H1 (cell line): ENCODE results near the gene TBC1D24. TPM values are rescaled to one million over a fixed set of nuclear protein-coding genes. Genes with fewer than 3 reads are reported as not detected.

Experiments used
- CTCF ChIA-PET: fragments of 300-600 bp; sonication (Branson Sonifier 250); formaldehyde crosslinking; loops from one replicate; lab custom pipeline; 2021; ENCODE audit not compliant: partially characterized antibody; lab: Charles Lee
- POLR2A ChIA-PET: fragments of 300-600 bp; sonication (Branson Sonifier 250); formaldehyde crosslinking; loops from one replicate; lab custom pipeline; 2021; ENCODE audit warnings: inconsistent platforms; ENCODE audit not compliant: partially characterized antibody; lab: Charles Lee
- DNase-seq, 2 experiments: peaks; one replicate each; pipeline versions ENCODE4 v3.0.0 to v3.0.0-alpha.2; 2010 to 2022; ENCODE audit warnings: low spot score in 2 of 2, low read depth in 1 of 2, mixed read lengths in 1 of 2
- FAIRE-seq: peaks from 2 replicates; lab custom pipeline; 2011; peaks lifted over from hg19 to GRCh38; lab: Jason Lieb, UNC
- H2AFZ ChIP-seq: 2 replicates; pipeline ENCODE4 v1.8.1; 2012; ENCODE audit warnings: low read length, inconsistent platforms
- H2AK5ac ChIP-seq: 2 replicates; pipeline ENCODE4 v1.6.1; 2013; ENCODE audit warnings: low read depth, low read length
- H2BK120ac ChIP-seq: replicated peaks from 2 replicates; pipeline ENCODE3; 2013; ENCODE audit warnings: low read depth, low read length, inconsistent platforms
- H2BK12ac ChIP-seq: 2 replicates; pipeline ENCODE4 v1.6.1; 2013; ENCODE audit warnings: low read depth, low read length
- H2BK15ac ChIP-seq: 2 replicates; pipeline ENCODE4 v1.6.1; 2013; ENCODE audit warnings: low read length
- H2BK20ac ChIP-seq: 2 replicates; pipeline ENCODE4 v1.6.1; 2013; ENCODE audit warnings: low read length
- H2BK5ac ChIP-seq: 2 replicates; pipeline ENCODE4 v1.6.1; 2013; ENCODE audit warnings: low read depth, low read length
- H3K14ac ChIP-seq: 2 replicates; pipeline ENCODE4 v1.6.1; 2013; ENCODE audit warnings: inconsistent platforms; ENCODE audit not compliant: insufficient read length
- H3K18ac ChIP-seq: 2 replicates; pipeline ENCODE4 v1.6.1; 2013; ENCODE audit warnings: low read length; ENCODE audit errors: extremely low read depth
- H3K23ac ChIP-seq: 2 replicates; pipeline ENCODE4 v1.6.1; 2013; ENCODE audit warnings: inconsistent platforms; ENCODE audit not compliant: insufficient read length
- H3K23me2 ChIP-seq: 2 replicates; pipeline ENCODE4 v1.6.1; 2013; ENCODE audit warnings: low read depth, low read length
- H3K27ac ChIP-seq: 2 replicates; pipeline ENCODE4 v1.6.1; 2011; ENCODE audit warnings: low read depth, low read length, inconsistent platforms
- H3K27me3 ChIP-seq, 4 experiments: replicated peaks in 1 of 4; 1 replicate in 1 of 4; 2 replicates in 3 of 4; pipeline versions ENCODE4 v1.6.1 to v1.8.1; 2011 to 2013; ENCODE audit warnings: low read length in 3 of 4, mild to moderate bottlenecking in 3 of 4, inconsistent platforms in 2 of 4, mixed read lengths in 2 of 4, moderate library complexity in 1 of 4; ENCODE audit not compliant: control insufficient read depth in 3 of 4, insufficient read depth in 3 of 4; ENCODE audit errors: extremely low read depth in 1 of 4
- H3K36me3 ChIP-seq, 4 experiments: 2 replicates each; pipeline versions ENCODE4 v1.6.1 to v1.8.1; 2011 to 2013; ENCODE audit warnings: mild to moderate bottlenecking in 4 of 4, low read length in 3 of 4, moderate library complexity in 2 of 4, control low read depth in 1 of 4, inconsistent platforms in 1 of 4; ENCODE audit not compliant: insufficient read depth in 4 of 4, control insufficient read depth in 2 of 4
- H3K4ac ChIP-seq: replicated peaks from 2 replicates; pipeline ENCODE3; 2013; ENCODE audit warnings: low read length, low read depth, mixed read lengths, inconsistent platforms; ENCODE audit not compliant: insufficient read length
- H3K4me1 ChIP-seq, 4 experiments: replicated peaks in 1 of 4; 1 replicate in 1 of 4; 2 replicates in 3 of 4; pipeline versions ENCODE4 v1.6.1 to v1.8.1; 2011 to 2013; ENCODE audit warnings: low read length in 3 of 4, inconsistent platforms in 2 of 4, mixed read lengths in 1 of 4; ENCODE audit not compliant: insufficient read depth in 4 of 4, control insufficient read depth in 3 of 4
- H3K4me2 ChIP-seq, 2 experiments: 2 replicates each; pipeline versions ENCODE4 v1.6.1 to v1.8.1; 2011 to 2013; ENCODE audit warnings: low read depth in 2 of 2, low read length in 2 of 2, control low read depth in 1 of 2, inconsistent platforms in 1 of 2, mild to moderate bottlenecking in 1 of 2; ENCODE audit not compliant: insufficient read depth in 1 of 2
- H3K4me3 ChIP-seq, 4 experiments: fragments of 200-600, 300-600 bp in 1 of 4; sonication (generic), shearing (Covaris generic), sonication (Bioruptor Twin) in 1 of 4; 2 replicates each; pipeline versions ENCODE4 v1.5.1 to v1.8.1; 2011 to 2016; ENCODE audit warnings: low read length in 4 of 4, low read depth in 3 of 4, control low read depth in 2 of 4, inconsistent platforms in 2 of 4, mild to moderate bottlenecking in 2 of 4, mixed read lengths in 1 of 4, moderate library complexity in 1 of 4; ENCODE audit not compliant: insufficient read depth in 2 of 4; ENCODE audit errors: extremely low read depth in 1 of 4
- H3K56ac ChIP-seq: replicated peaks from 2 replicates; pipeline ENCODE3; 2013; ENCODE audit warnings: low read depth, mild to moderate bottlenecking, mixed read lengths, low read length, inconsistent platforms; ENCODE audit not compliant: insufficient read length
- H3K79me1 ChIP-seq: 2 replicates; pipeline ENCODE4 v1.6.1; 2013; ENCODE audit warnings: low read depth, low read length, control low read depth
- H3K79me2 ChIP-seq, 2 experiments: 2 replicates each; pipeline versions ENCODE4 v1.6.1 to v1.8.1; 2012 to 2013; ENCODE audit warnings: low read length in 2 of 2, mild to moderate bottlenecking in 2 of 2, inconsistent platforms in 1 of 2; ENCODE audit not compliant: insufficient read depth in 2 of 2, control insufficient read depth in 1 of 2
- H3K9ac ChIP-seq, 4 experiments: replicated peaks in 1 of 4; 1 replicate in 1 of 4; 2 replicates in 3 of 4; pipeline versions ENCODE4 v1.6.1 to v1.8.1; 2011 to 2013; ENCODE audit warnings: low read depth in 3 of 4, low read length in 3 of 4, control low read depth in 2 of 4, mild to moderate bottlenecking in 2 of 4, moderate library complexity in 2 of 4, inconsistent platforms in 1 of 4; ENCODE audit errors: extremely low read depth in 1 of 4
- H3K9me3 ChIP-seq, 2 experiments: 2 replicates each; pipeline versions ENCODE4 v1.6.1 to v1.8.1; 2012 to 2013; ENCODE audit warnings: mild to moderate bottlenecking in 2 of 2, moderate library complexity in 2 of 2, control low read depth in 1 of 2, inconsistent platforms in 1 of 2, low read depth in 1 of 2, low read length in 1 of 2, mixed read lengths in 1 of 2; ENCODE audit not compliant: insufficient read depth in 2 of 2
- H4K20me1 ChIP-seq, 2 experiments: replicated peaks in 1 of 2; 2 replicates each; pipeline versions ENCODE3 to v1.8.1; 2011 to 2013; ENCODE audit warnings: inconsistent platforms in 2 of 2, low read length in 2 of 2, mild to moderate bottlenecking in 1 of 2; ENCODE audit not compliant: insufficient read depth in 2 of 2, control insufficient read depth in 1 of 2
- H4K5ac ChIP-seq: 2 replicates; pipeline ENCODE4 v1.6.1; 2013; ENCODE audit warnings: low read length, low read depth, mixed read lengths, inconsistent platforms; ENCODE audit not compliant: insufficient read length
- H4K8ac ChIP-seq: 2 replicates; pipeline ENCODE4 v1.8.0; 2013; ENCODE audit warnings: mild to moderate bottlenecking, moderate library complexity, low read length, inconsistent platforms; ENCODE audit not compliant: insufficient read depth; ENCODE audit errors: extremely low read depth
- H4K91ac ChIP-seq: replicated peaks from 2 replicates; pipeline ENCODE3; 2013; ENCODE audit warnings: low read length, mixed read lengths, inconsistent platforms; ENCODE audit not compliant: insufficient read length
- CHD1 ChIP-seq: IDR thresholded peaks from 2 replicates; pipeline ENCODE4 v1.6.1; 2012; ENCODE audit warnings: low read depth, low read length, improper control_type of control experiment
- EZH2 ChIP-seq: fragments of 200-600 bp; sonication (generic); IDR thresholded peaks from 2 replicates; pipeline ENCODE4 v1.7.1; 2012; ENCODE audit warnings: low read depth, mild to moderate bottlenecking, moderate library complexity, low read length, inconsistent platforms; ENCODE audit not compliant: severe bottlenecking
- GABPA ChIP-seq: IDR thresholded peaks from 2 replicates; pipeline ENCODE4 v1.6.1; 2011; ENCODE audit warnings: mild to moderate bottlenecking, low read length, moderate library complexity, borderline replicate concordance; ENCODE audit not compliant: insufficient read depth
- PHF8 ChIP-seq: fragments of 200-600 bp; sonication (generic); conservative IDR thresholded peaks from 2 replicates; pipeline ENCODE4 v1.7.1; 2012; ENCODE audit warnings: low read depth, mild to moderate bottlenecking, inconsistent platforms, low read length, moderate library complexity
- RBBP5 ChIP-seq: IDR thresholded peaks from 2 replicates; pipeline ENCODE4 v1.7.1; 2012; ENCODE audit warnings: low read depth, mild to moderate bottlenecking, inconsistent platforms, low read length, moderate library complexity, borderline replicate concordance
- RNF2 ChIP-seq: fragments of 200-900, 300-1000 bp; sonication (generic); IDR thresholded peaks from 2 replicates; pipeline ENCODE4 v1.7.1; 2016; ENCODE audit warnings: borderline replicate concordance, low read depth, mild to moderate bottlenecking, antibody characterized with exemption, low read length; ENCODE audit not compliant: poor library complexity, severe bottlenecking; ENCODE audit errors: missing control alignments
- SRF ChIP-seq: IDR thresholded peaks from 2 replicates; pipeline ENCODE4 v1.6.1; 2011; ENCODE audit warnings: mild to moderate bottlenecking, low read depth, low read length, moderate library complexity
- TBP ChIP-seq: IDR thresholded peaks from 2 replicates; pipeline ENCODE4 v1.6.1; 2011; ENCODE audit warnings: low read depth, low read length, improper control_type of control experiment
- TEAD4 ChIP-seq: IDR thresholded peaks from 2 replicates; pipeline ENCODE4 v1.6.1; 2012; ENCODE audit warnings: low read depth, low read length, inconsistent platforms, mixed read lengths
- WGBS, 2 experiments: shearing (Covaris generic) in 1 of 2; methylation state at CpG; one replicate each; pipeline versions ENCODE4 v1.1.6 to v1.1.7; 2013 to 2015; ENCODE audit warnings: low lambda C conversion rate in 2 of 2, mixed read lengths in 2 of 2, inconsistent platforms in 1 of 2, low coverage in 1 of 2, missing lambda C conversion rate in 1 of 2; ENCODE audit not compliant: insufficient replicate concordance in 2 of 2, insufficient coverage in 1 of 2, insufficient read length in 1 of 2; ENCODE audit errors: extremely low coverage in 1 of 2, missing lambda C conversion rate in 1 of 2; 5-methylcytosine and 5-hydroxymethylcytosine counted together
- polyA plus RNA-seq, 7 experiments: library from polyadenylated mRNA; depleted of rRNA in 3 of 7; stranded (reverse) in 5 of 7; unstranded in 2 of 7; fragments of >200 nt in 5 of 7; fragments of 200-250 nt in 2 of 7; gene quantifications; 1 replicate in 5 of 7; 2 replicates in 1 of 7; 4 replicates in 1 of 7; pipeline versions ENCODE4 v1.2.1 to v1.2.3, GENCODE V29; 2011 to 2013; ENCODE audit warnings: missing spikeins in 2 of 7, mixed read lengths in 2 of 7
- total RNA-seq: library from RNA; stranded (reverse); fragmentation: NEBNext Ultra II Directional; extraction: Animal tissue kit (Norgen Biotek cat#: 25700); gene quantifications from 2 replicates; pipeline ENCODE4 v1.2.1, GENCODE V29; 2021

The TBC1D24 gene
- total and polyA plus RNA-seq, 2 of the 8 experiments (the other 6 are each of a cell fraction or from before 2014, with no cell fraction given), result 8.7 to 21.5 TPM

GRCh38 chr16:2426941-2427361 lies 48.0 kb upstream of the TBC1D24 start:
- H4K5ac ChIP-seq, result no peak overlapping the region
- no peak overlapping the region for H3K56ac ChIP-seq
- no peak overlapping the region for H2BK12ac ChIP-seq
- no peak for DNase-seq
- no peaks in the 10 kb centered on the region for H3K9me3 ChIP-seq
- no peak for FAIRE-seq
- H4K8ac ChIP-seq, result no peak overlapping the region
- no peak overlapping the region for H3K4ac ChIP-seq
- peaks cover 12% of the 10 kb centered on the region; the same call in 1 of the 2 replicates for H3K23me2 ChIP-seq
- 0 out of 2 replicates have a peak overlapping the region, but pooled peaks have one; percentile 1 for H2BK15ac ChIP-seq
- H2BK120ac ChIP-seq, result no peak overlapping the region
- H3K4me2 ChIP-seq, result no peak overlapping the region; a peak in 1 of 4 replicates
- no peak overlapping the region for H2AFZ ChIP-seq
- H4K20me1 ChIP-seq, result peaks cover 8 to 11% of the 10 kb centered on the region in 2 experiments
- H2AK5ac ChIP-seq, result no peak overlapping the region
- H3K4me1 ChIP-seq, result peaks cover 0 to 13% (median 6%) of the 10 kb centered on the region in 4 experiments; a peak in 5 of 7 replicates
- H3K9ac ChIP-seq, result no peak overlapping the region
- H3K14ac ChIP-seq, result no peak overlapping the region
- H4K91ac ChIP-seq, result no peak overlapping the region
- no peak overlapping the region for H2BK20ac ChIP-seq
- H3K36me3 ChIP-seq, result peaks cover under 1 to 5% (median 2%) of the 10 kb centered on the region in 4 experiments; a peak in 4 of 8 replicates
- TF ChIP-seq RBBP5 (no peak), EZH2 (no peak), GABPA (no peak), PHF8 (no peak), SRF (no peak), TBP (no peak), TEAD4 (no peak), RNF2 (no peak), CHD1 (no peak)
- no peak overlapping the region for H2BK5ac ChIP-seq
- no peak overlapping the region for H3K18ac ChIP-seq
- POLR2A ChIA-PET, result interaction anchor here (0.8 to 2.2 kb wide), 6 partner anchors 48 to 178 kb away, joined by 3 to 9 read pairs (median 3); partner anchors contain the start of genes ATP6V0C, ECI1 and TBC1D24
- CTCF ChIA-PET, result interaction anchor here (0.7 to 2.8 kb wide), 7 partner anchors 25 to 189 kb away, joined by 3 to 9 read pairs (median 3); partner anchors contain the start of gene ECI1
- WGBS, 2 experiments, result 88% methylated on average over 6 of the region's 6 CpGs; no CpG with 5 or more reads in 1 of the 2 experiments
- no peak overlapping the region for H3K23ac ChIP-seq
- H3K4me3 ChIP-seq, result no peak overlapping the region
- peaks cover 0 to 15% of the 10 kb centered on the region in 2 experiments; a peak in 2 of 4 replicates for H3K79me2 ChIP-seq
- no peak overlapping the region for H3K27ac ChIP-seq
- H3K27me3 ChIP-seq, result peaks cover 0 to 9% (median 2%) of the 10 kb centered on the region in 4 experiments; a peak in 2 of 7 replicates
- H3K79me1 ChIP-seq, result 0 out of 2 replicates have a peak, but pooled peaks cover 2% of the 10 kb centered on the region
